K562 (cell line): Measurements from ENCODE around the gene CDS1. TPM values are rescaled to one million over a fixed set of nuclear protein-coding genes. Genes with fewer than 3 reads are reported as not detected.

Source experiments
- ATAC-seq: fragments of 200-7000 bp; cut with Tn5 transposase; 3 replicates; pipeline ENCODE4 v1.9.1; 2020; ENCODE audit warnings: moderate library complexity
- BruUV-seq: library from RNA; stranded (reverse); fragments of 400-500 nt; replicated peaks from 2 replicates; lab custom pipeline; 2021; lab: Mats Ljungman, UMichigan
- CTCF ChIA-PET: fragments of 300-600 bp; formaldehyde crosslinking; extraction: SDS; loops from one replicate; lab custom pipeline; 2021; ENCODE audit warnings: low intra/inter-chr PET ratio; lab: Yijun Ruan, JAX
- POLR2A ChIA-PET: fragments of 300-600, 350-650 bp; sonication (Branson Sonifier 250); formaldehyde crosslinking; extraction: SDS; loops from one replicate; lab custom pipeline; 2021; ENCODE audit warnings: antibody characterized with exemption, inconsistent platforms; lab: Yijun Ruan, JAX
- DNase-seq, 4 experiments: peaks; one replicate each; pipeline versions ENCODE4 v3.0.0 to v3.0.0-alpha.2; 2011 to 2018; ENCODE audit warnings: low spot score in 3 of 4, mixed read lengths in 3 of 4; ENCODE audit errors: extremely low read depth in 1 of 4
- FAIRE-seq: peaks from 2 replicates; lab custom pipeline; 2011; peaks lifted over from hg19 to GRCh38; lab: Jason Lieb, UNC
- H2AFZ ChIP-seq: 2 replicates; pipeline ENCODE4 v1.6.0; 2011; ENCODE audit warnings: low read depth, low read length, control low read depth, inconsistent platforms
- H3K27ac ChIP-seq: fragments of 200-600 bp; 3 replicates; pipeline ENCODE4 v1.8.0; 2011; ENCODE audit warnings: low read depth, mild to moderate bottlenecking, control low read depth, inconsistent platforms, low read length, moderate library complexity, mixed read lengths; ENCODE audit errors: extremely low read depth
- H3K27me3 ChIP-seq, 2 experiments: fragments of 300-600 bp in 1 of 2; 2 replicates in 1 of 2; 3 replicates in 1 of 2; pipeline versions ENCODE4 v1.6.0 to v1.8.0; 2011; ENCODE audit warnings: inconsistent platforms in 2 of 2, low read length in 2 of 2, mild to moderate bottlenecking in 1 of 2, mixed read lengths in 1 of 2, moderate library complexity in 1 of 2; ENCODE audit not compliant: control insufficient read depth in 2 of 2, insufficient read depth in 2 of 2
- H3K36me3 ChIP-seq: fragments of 300-600 bp; 3 replicates; pipeline ENCODE4 v1.8.0; 2011; ENCODE audit warnings: mild to moderate bottlenecking, low read length, inconsistent platforms; ENCODE audit not compliant: control insufficient read depth, insufficient read depth
- H3K4me1 ChIP-seq, 2 experiments: fragments of 200-600 bp in 1 of 2; replicated peaks in 1 of 2; 2 replicates in 1 of 2; 3 replicates in 1 of 2; pipeline versions ENCODE4 v1.5.1 to v1.8.0; 2011; ENCODE audit warnings: inconsistent platforms in 2 of 2, low read length in 2 of 2, mild to moderate bottlenecking in 1 of 2, mixed read lengths in 1 of 2, moderate library complexity in 1 of 2; ENCODE audit not compliant: control insufficient read depth in 2 of 2, insufficient read depth in 2 of 2
- H3K4me2 ChIP-seq: 2 replicates; pipeline ENCODE4 v1.6.1; 2011; ENCODE audit warnings: low read length, control low read depth, inconsistent platforms, mixed read lengths; ENCODE audit not compliant: insufficient read depth
- H3K4me3 ChIP-seq: fragments of 200-600 bp; sonication (generic), shearing (Covaris generic); 2 replicates; pipeline ENCODE4 v1.5.1; 2016; ENCODE audit warnings: control low read depth, inconsistent platforms
- H3K79me2 ChIP-seq: fragments of 200-600 bp; 3 replicates; pipeline ENCODE4 v1.8.0; 2011; ENCODE audit warnings: low read length, inconsistent platforms; ENCODE audit not compliant: control insufficient read depth, insufficient read depth
- H3K9ac ChIP-seq, 2 experiments: 2 replicates each; pipeline versions ENCODE4 v1.6.0 to v1.6.1; 2011; ENCODE audit warnings: low read depth in 2 of 2, low read length in 2 of 2, control low read depth in 1 of 2, inconsistent platforms in 1 of 2, mild to moderate bottlenecking in 1 of 2, mixed read lengths in 1 of 2; ENCODE audit not compliant: insufficient read depth in 1 of 2
- H3K9me1 ChIP-seq: one replicate; pipeline ENCODE4 v1.6.0; 2011; ENCODE audit warnings: inconsistent platforms, mild to moderate bottlenecking, low read length, moderate library complexity; ENCODE audit not compliant: control insufficient read depth, insufficient read depth
- H3K9me3 ChIP-seq: replicated peaks from 2 replicates; pipeline ENCODE4 v1.5.1; 2011; ENCODE audit warnings: low read depth, low read length, inconsistent platforms; ENCODE audit not compliant: control insufficient read depth, insufficient read depth
- H4K20me1 ChIP-seq: replicated peaks from 2 replicates; pipeline ENCODE4 v1.6.1; 2011; ENCODE audit warnings: low read length, inconsistent platforms, mixed read lengths; ENCODE audit not compliant: control insufficient read depth, insufficient read depth
- EHMT2 ChIP-seq: fragments of 450-650 bp; IDR thresholded peaks from 2 replicates; pipeline ENCODE4 v1.6.1; 2018; ENCODE audit warnings: antibody characterized with exemption
- ETV1 ChIP-seq: fragments of 450-650 bp; conservative IDR thresholded peaks from 2 replicates; pipeline ENCODE4 v1.6.1; 2016; ENCODE audit warnings: missing genetic modification characterization, control low read depth, low read depth, missing compliant biosample characterization
- FOXJ3 ChIP-seq: sonication (generic); formaldehyde crosslinking; IDR thresholded peaks from 2 replicates; pipeline ENCODE4 v1.4.0; 2020; ENCODE audit warnings: mild to moderate bottlenecking, missing genetic modification reagents
- KAT8 ChIP-seq: fragments of 450-650 bp; IDR thresholded peaks from 2 replicates; pipeline ENCODE4 v1.6.1; 2016; ENCODE audit warnings: low read depth, mild to moderate bottlenecking
- LCOR ChIP-seq: sonication (generic); formaldehyde crosslinking; IDR thresholded peaks from 2 replicates; pipeline ENCODE4 v1.8.0; 2022; ENCODE audit warnings: mild to moderate bottlenecking, missing genetic modification reagents
- MYNN ChIP-seq, 2 experiments: sonication (generic); formaldehyde crosslinking in 1 of 2; IDR thresholded peaks; 2 replicates each; pipeline versions ENCODE4 v1.5.0 to v1.6.1; 2016 to 2020; ENCODE audit warnings: antibody characterized with exemption in 1 of 2, missing genetic modification reagents in 1 of 2
- POLR2AphosphoS5 ChIP-seq: IDR thresholded peaks from 2 replicates; pipeline ENCODE4 v1.6.1; 2011; ENCODE audit warnings: mild to moderate bottlenecking, low read depth, low read length, moderate library complexity; ENCODE audit not compliant: control insufficient read depth, insufficient read depth
- SIX5 ChIP-seq, 2 experiments: IDR thresholded peaks; 2 replicates each; pipeline ENCODE4 v1.6.1; 2011; ENCODE audit warnings: low read length in 2 of 2, borderline replicate concordance in 1 of 2, low read depth in 1 of 2, mild to moderate bottlenecking in 1 of 2, moderate library complexity in 1 of 2; ENCODE audit not compliant: insufficient read depth in 1 of 2
- SMARCE1 ChIP-seq: fragments of 450-650 bp; IDR thresholded peaks from 2 replicates; pipeline ENCODE4 v1.7.1; 2016; ENCODE audit warnings: mild to moderate bottlenecking
- ZKSCAN1 ChIP-seq: fragments of 150-350 bp; IDR thresholded peaks from 2 replicates; pipeline ENCODE4 v1.6.1; 2016; ENCODE audit warnings: low read depth, low read length
- ZNF23 ChIP-seq: fragments of 250-450 bp; sonication (Bioruptor Pico); IDR thresholded peaks from 2 replicates; pipeline ENCODE4 v1.4.0; 2020; ENCODE audit warnings: mild to moderate bottlenecking
- ZNF3 ChIP-seq: fragments of 250-450 bp; sonication (Bioruptor Pico); IDR thresholded peaks from 2 replicates; pipeline ENCODE4 v1.5.0; 2021; ENCODE audit warnings: mild to moderate bottlenecking, moderate library complexity
- ZNF324 ChIP-seq: fragments of 250-450 bp; sonication (Bioruptor Pico); IDR thresholded peaks from 2 replicates; pipeline ENCODE4 v1.4.0; 2020; ENCODE audit warnings: mild to moderate bottlenecking
- ZNF586 ChIP-seq: fragments of 450-650 bp; formaldehyde crosslinking; conservative IDR thresholded peaks from 2 replicates; pipeline ENCODE4 v1.4.0; 2020; ENCODE audit warnings: mild to moderate bottlenecking, moderate library complexity
- ZNF696 ChIP-seq: fragments of 250-450 bp; sonication (Bioruptor Pico); conservative IDR thresholded peaks from 2 replicates; pipeline ENCODE4 v1.4.0; 2020; ENCODE audit warnings: mild to moderate bottlenecking, moderate library complexity
- in situ Hi-C: fragments of 300-500 bp; cut with MboI; formaldehyde crosslinking; loops from 4 replicates; pipeline ENCODE4 v1.15.0; 2018; ENCODE audit warnings: inconsistent platforms, mixed read lengths
- intact Hi-C: fragments of 100-400 bp; cut with micrococcal nuclease; formaldehyde crosslinking; loops from 2 replicates; pipeline ENCODE4 v1.14.2; 2022
- polyA plus RNA-seq, 8 experiments: library from polyadenylated mRNA; depleted of rRNA in 4 of 8; stranded (reverse) in 5 of 8; unstranded in 3 of 8; fragments of >200 nt; fragmentation: Nextera tagmentation in 2 of 8; fragmentation: Illumina TruSeq in 1 of 8; extraction: Ambion mirVana in 2 of 8; extraction: Trizol in 1 of 8; gene quantifications; 2 replicates each; pipeline versions ENCODE4 v1.2.1 to v1.2.3, GENCODE V29; 2011 to 2014; ENCODE audit warnings: inconsistent platforms in 1 of 8, missing spikeins in 1 of 8
- total RNA-seq, 7 experiments: library from RNA; depleted of rRNA in 6 of 7; stranded (reverse); fragments of >200 nt in 6 of 7; fragmentation: Illumina TruSeq in 2 of 7; extraction: Trizol in 2 of 7; gene quantifications; 2 replicates each; pipeline versions ENCODE4 v1.2.1 to v1.2.3, GENCODE V29; 2011 to 2021; ENCODE audit warnings: low replicate concordance in 1 of 7
- TF ChIP-seq, protein P1 (sequence below): fragments of 450-650 bp; formaldehyde crosslinking; IDR thresholded peaks from 2 replicates; pipeline ENCODE4 v1.4.0; 2022; ENCODE audit warnings: missing genetic modification characterization
- TF ChIP-seq, protein P2 (sequence below): sonication (generic); formaldehyde crosslinking; IDR thresholded peaks from 2 replicates; pipeline ENCODE4 v1.8.0; 2023; ENCODE audit warnings: missing genetic modification reagents, mild to moderate bottlenecking, borderline replicate concordance

The CDS1 gene
- total and polyA plus RNA-seq, 9 of the 15 experiments (the other 6 are each of a cell fraction or from before 2014, with no cell fraction given), result 0.04 to 0.42 (median 0.15) TPM

DNA sequence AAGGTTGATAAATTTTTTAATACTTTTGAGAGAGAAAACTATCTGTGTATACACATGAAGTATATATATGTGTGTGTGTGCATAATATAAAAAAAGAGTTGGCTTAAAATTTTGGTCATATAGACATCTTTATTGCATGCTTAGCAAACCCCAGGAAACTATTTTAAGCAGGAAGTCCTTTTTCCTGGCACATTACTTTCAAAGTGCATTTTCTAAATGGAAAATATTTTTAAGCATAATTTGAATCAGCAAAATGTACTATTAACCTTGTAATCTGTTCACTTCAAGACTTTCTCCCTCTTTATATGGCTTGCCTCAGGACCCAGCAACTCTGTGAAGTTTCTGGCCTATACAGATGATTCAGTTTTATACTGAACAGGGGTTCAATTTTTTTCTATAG, 106.3 kb downstream of the CDS1 start:
- no TSS peak for BruUV-seq
- TF ChIP-seq FOXJ3 (CRISPR knock-in tag), result no peak
- TF ChIP-seq KAT8, result no peak
- no peak for TF ChIP-seq LCOR (CRISPR knock-in tag)
- no peak for TF ChIP-seq ZNF324 (CRISPR knock-in tag)
- no peak for TF ChIP-seq SMARCE1
- TF ChIP-seq, protein P1, sequence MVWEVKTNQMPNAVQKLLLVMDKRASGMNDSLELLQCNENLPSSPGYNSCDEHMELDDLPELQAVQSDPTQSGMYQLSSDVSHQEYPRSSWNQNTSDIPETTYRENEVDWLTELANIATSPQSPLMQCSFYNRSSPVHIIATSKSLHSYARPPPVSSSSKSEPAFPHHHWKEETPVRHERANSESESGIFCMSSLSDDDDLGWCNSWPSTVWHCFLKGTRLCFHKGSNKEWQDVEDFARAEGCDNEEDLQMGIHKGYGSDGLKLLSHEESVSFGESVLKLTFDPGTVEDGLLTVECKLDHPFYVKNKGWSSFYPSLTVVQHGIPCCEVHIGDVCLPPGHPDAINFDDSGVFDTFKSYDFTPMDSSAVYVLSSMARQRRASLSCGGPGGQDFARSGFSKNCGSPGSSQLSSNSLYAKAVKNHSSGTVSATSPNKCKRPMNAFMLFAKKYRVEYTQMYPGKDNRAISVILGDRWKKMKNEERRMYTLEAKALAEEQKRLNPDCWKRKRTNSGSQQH, result no peak
- TF ChIP-seq ETV1 (tag), result no peak
- TF ChIP-seq ZNF696, result no peak
- TF ChIP-seq ZKSCAN1, result no peak
- no peak for TF ChIP-seq ZNF586 (CRISPR knock-in tag)
- TF ChIP-seq POLR2AphosphoS5, result no peak
- TF ChIP-seq MYNN (IDR thresholded peaks at IDR 0.05), result no peak
- TF ChIP-seq MYNN (CRISPR knock-in tag; IDR thresholded peaks at IDR 0.05), result no peak
- TF ChIP-seq ZNF3 (CRISPR knock-in tag), result no peak
- TF ChIP-seq SIX5 (IDR thresholded peaks at IDR 0.05; ENCODE audit: borderline replicate concordance in 1 of 2, insufficient read depth in 1 of 2, low read depth in 1 of 2, low read length in 2 of 2), result no peak
- TF ChIP-seq ZNF23 (CRISPR knock-in tag), result no peak
- TF ChIP-seq, protein P2, sequence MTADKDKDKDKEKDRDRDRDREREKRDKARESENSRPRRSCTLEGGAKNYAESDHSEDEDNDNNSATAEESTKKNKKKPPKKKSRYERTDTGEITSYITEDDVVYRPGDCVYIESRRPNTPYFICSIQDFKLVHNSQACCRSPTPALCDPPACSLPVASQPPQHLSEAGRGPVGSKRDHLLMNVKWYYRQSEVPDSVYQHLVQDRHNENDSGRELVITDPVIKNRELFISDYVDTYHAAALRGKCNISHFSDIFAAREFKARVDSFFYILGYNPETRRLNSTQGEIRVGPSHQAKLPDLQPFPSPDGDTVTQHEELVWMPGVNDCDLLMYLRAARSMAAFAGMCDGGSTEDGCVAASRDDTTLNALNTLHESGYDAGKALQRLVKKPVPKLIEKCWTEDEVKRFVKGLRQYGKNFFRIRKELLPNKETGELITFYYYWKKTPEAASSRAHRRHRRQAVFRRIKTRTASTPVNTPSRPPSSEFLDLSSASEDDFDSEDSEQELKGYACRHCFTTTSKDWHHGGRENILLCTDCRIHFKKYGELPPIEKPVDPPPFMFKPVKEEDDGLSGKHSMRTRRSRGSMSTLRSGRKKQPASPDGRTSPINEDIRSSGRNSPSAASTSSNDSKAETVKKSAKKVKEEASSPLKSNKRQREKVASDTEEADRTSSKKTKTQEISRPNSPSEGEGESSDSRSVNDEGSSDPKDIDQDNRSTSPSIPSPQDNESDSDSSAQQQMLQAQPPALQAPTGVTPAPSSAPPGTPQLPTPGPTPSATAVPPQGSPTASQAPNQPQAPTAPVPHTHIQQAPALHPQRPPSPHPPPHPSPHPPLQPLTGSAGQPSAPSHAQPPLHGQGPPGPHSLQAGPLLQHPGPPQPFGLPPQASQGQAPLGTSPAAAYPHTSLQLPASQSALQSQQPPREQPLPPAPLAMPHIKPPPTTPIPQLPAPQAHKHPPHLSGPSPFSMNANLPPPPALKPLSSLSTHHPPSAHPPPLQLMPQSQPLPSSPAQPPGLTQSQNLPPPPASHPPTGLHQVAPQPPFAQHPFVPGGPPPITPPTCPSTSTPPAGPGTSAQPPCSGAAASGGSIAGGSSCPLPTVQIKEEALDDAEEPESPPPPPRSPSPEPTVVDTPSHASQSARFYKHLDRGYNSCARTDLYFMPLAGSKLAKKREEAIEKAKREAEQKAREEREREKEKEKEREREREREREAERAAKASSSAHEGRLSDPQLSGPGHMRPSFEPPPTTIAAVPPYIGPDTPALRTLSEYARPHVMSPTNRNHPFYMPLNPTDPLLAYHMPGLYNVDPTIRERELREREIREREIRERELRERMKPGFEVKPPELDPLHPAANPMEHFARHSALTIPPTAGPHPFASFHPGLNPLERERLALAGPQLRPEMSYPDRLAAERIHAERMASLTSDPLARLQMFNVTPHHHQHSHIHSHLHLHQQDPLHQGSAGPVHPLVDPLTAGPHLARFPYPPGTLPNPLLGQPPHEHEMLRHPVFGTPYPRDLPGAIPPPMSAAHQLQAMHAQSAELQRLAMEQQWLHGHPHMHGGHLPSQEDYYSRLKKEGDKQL (CRISPR knock-in tag), result no peak
- TF ChIP-seq EHMT2, result no peak

More for the DNA sequence above, 106.3 kb downstream of the CDS1 start:
- Histone ChIP-seq H3K9ac (no peak overlapping the region), H2AFZ (no peak overlapping the region), H3K4me1 (no peaks in the 10 kb centered on the region; a peak in 2 of 5 replicates), H3K27me3 (no peaks in the 10 kb centered on the region), H3K9me3 (no peaks in the 10 kb centered on the region), H3K4me2 (no peak overlapping the region), H4K20me1 (no peaks in the 10 kb centered on the region), H3K79me2 (no peaks in the 10 kb centered on the region), H3K4me3 (no peak overlapping the region), H3K36me3 (no peaks in the 10 kb centered on the region), H3K27ac (no peak overlapping the region), H3K9me1 (no peaks in the 10 kb centered on the region)
- POLR2A ChIA-PET, result no interaction called here
- CTCF ChIA-PET, result no interaction called here
- FAIRE-seq, result no peak
- intact Hi-C loops, result no loop called here
- ATAC-seq, result no peak
- no peak for DNase-seq
- in situ Hi-C loops, result no loop called here
